WI38 (cell line): ENCODE measurements around the gene CEP112.
"Not testable (repeated sequence)": the region's sequence is repeated elsewhere in the genome, so short reads cannot be mapped to it uniquely, and the experiment has no call there.

Experiments
- H3K4me3 ChIP-seq: 2 replicates; pipeline ENCODE4 v1.5.1; 2011; ENCODE audit warnings: low read depth, mild to moderate bottlenecking, control low read depth, low read length
- CTCF ChIP-seq: IDR thresholded peaks from 2 replicates; pipeline ENCODE4 v1.5.1; 2012; ENCODE audit warnings: low read depth, mild to moderate bottlenecking, control low read depth, low read length

Gene CEP112

GRCh38 chr17:66094727-66095126 is 97.2 kb downstream of the CEP112 start:
- no peak overlapping the region for H3K4me3 ChIP-seq
- no peak for TF ChIP-seq CTCF

DNA sequence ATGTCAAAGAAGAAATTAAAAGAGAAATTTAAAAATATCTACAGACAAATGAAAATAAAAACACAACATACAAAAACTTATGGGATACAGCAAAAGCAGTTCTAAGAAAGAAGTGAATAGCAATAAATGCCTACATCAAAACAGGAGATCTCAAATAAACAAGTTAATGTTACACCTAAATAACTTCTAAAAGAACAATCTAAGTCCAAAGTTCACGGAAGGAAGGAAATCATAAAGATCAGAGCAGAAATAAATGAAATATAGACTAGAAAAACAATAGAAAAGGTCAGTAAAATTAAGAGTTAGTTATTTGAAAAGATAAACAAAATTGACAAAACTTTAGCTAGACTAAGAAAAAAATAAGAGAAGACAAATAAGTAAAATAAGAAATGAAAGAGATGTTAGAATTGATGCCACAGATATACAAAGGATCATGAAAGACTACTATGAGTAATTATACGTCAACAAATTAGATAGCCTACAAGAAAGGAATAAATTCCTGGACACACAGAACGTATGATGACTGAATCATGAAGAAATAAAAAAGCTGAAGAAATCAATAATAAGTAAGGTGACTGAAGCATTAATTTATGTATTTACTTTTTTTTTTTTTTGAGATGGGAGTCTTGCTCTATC is 100.4 kb downstream of the CEP112 start:
- TF ChIP-seq CTCF, result no peak
- no peak overlapping the region for H3K4me3 ChIP-seq

DNA sequence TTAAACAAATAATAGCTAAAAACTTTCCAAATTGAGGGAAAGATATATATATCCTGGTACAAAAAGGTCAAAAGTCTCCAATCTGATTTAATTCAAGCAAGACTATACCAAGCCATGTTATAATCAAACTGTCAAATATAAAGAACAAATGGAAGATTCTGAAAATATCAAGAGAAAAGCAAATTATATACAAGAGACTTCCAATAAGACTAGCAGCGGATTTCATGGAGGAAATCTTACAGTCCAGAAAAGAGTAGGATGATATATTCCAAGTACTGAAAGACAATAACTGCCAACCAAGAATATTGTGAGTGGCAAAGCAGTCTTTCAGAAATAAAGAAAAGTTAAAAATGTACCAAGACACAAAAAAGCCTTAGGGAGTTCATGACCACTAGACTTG is 102.2 kb downstream of the CEP112 start:
- no peak overlapping the region for H3K4me3 ChIP-seq
- TF ChIP-seq CTCF, result no peak

DNA sequence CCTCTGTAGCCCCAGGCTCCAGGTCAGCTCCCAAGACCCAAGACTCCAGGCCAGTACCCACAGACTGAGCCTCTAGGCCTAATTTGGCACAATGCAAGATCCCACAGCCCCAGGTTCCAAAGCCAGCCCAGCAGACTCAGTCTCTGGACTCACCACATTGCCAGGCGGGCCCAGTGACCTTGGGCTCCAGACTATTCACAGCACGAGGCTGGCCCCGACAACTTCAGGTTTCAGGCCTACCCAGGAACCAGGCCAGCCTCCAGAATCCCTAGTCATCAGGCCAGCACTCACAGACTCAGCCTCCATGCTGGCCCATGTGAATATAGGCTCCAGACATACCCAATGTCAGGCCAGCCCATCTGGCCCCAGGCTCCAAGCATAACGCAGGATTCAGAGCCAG is 103.8 kb downstream of the CEP112 start:
- no peak overlapping the region for H3K4me3 ChIP-seq
- TF ChIP-seq CTCF, result no peak

DNA sequence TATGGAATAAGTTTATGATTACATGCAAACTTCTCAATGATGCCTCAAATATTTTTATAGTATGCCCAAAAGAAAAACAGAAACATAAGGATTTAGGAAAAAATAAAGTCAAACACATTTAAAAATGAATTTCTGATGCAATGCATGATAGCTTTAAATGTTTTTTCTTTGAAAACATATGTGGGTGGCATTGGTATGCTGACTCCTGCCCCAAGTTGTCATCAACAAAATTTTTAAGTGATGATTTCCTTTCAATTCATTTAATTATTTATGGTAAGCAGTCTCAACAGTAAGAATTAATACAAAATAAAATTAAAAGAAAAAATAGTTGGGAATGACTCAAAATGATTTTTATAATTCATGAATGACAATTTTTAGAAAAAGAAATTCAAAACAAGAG is 104.9 kb downstream of the CEP112 start:
- no peak for TF ChIP-seq CTCF
- no peak overlapping the region for H3K4me3 ChIP-seq

DNA sequence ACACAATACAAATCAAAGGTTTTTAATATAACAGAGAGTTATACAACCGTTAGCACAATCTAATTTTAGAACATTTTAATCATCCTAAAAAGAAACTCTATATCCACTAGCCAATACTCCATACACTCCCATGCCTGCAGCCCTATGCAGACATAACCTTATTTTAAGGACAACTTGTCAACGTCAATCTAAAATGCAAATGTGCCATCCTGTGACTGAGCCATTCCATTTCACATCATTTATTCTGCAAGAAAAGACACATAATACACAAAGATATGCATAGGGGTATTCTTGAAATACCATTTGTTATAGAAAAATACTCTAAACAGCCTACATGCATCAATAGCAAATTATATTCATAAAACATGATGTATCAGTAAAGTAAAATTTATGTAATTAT is 106.7 kb downstream of the CEP112 start:
- no peak overlapping the region for H3K4me3 ChIP-seq
- no peak for TF ChIP-seq CTCF

DNA sequence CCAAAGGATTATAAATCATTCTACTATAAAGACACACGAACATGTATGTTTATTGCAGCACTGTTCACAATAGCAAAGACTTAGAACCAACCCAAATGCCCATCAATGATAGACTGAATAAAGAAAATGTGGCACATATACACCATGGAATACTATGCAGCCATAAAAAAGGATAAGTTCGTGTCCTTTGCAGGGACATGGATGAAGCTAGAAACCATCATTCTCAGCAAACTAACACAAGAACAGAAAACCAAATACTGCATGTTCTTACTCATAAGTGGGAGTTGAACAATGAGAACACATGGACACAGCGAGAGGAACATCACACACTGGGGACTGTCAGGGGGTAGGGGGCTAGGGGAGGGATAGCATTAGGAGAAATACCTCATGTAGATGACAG is 111.3 kb downstream of the CEP112 start:
- H3K4me3 ChIP-seq, result not testable (repeated sequence)

DNA sequence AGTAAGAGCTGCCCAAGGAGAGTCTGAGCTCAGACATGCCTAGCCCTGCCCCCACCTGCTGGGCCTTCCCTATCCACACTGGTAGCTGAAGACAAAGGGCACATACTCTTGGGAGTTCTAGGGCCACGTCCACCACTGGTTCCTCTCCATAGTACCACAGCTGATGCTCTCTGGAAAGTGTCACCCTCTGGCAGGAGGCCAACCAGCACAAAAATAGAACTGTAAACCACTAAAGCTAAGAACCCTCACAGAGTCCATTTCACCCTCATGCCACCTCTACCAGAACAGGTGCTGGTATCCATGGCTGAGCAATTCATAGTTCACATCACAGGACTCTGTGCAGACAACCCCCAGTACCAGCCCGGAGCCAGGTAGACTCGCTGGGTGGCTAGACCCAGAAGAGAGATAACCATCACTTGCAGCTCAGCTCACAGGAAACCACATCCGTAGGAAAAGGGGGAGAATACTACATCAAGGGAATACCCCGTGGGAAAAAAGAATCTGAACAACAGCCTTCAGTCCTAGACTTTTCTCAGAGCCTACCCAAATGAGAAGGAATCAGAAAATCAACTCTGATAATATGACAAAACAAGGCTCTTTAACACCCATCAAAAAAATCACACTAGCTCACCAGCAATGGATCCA is 115.3 kb downstream of the CEP112 start:
- no peak for TF ChIP-seq CTCF

More for the DNA sequence above, 115.3 kb downstream of the CEP112 start:
- no peak overlapping the region for H3K4me3 ChIP-seq
